Measurements from ENCODE around the gene GDPD1. TPM values are rescaled to one million over a fixed set of nuclear protein-coding genes. Genes with fewer than 3 reads are reported as not detected.

The GDPD1 gene
- total and polyA plus RNA-seq, 9 of the 15 experiments (the other 6 are each of a cell fraction or from before 2014, with no cell fraction given) = 5.7 to 15.2 (median 9.3) TPM

GRCh38 chr17:59266745-59267144 lies 46.4 kb downstream of the GDPD1 start:
- ATAC-seq (no peak), DNase-seq (ENCODE audit: extremely low read depth in 1 of 4, low spot score in 3 of 4) (no peak), FAIRE-seq (no peak)
- Histone ChIP-seq H3K27ac (ENCODE audit: extremely low read depth, low read depth, low read length) (no peak overlapping the region), H3K4me1 (replicated peaks in 1 of 2; ENCODE audit: control insufficient read depth in 2 of 2, insufficient read depth in 2 of 2, low read length in 2 of 2) (peaks cover 0 to 2% of the 10 kb centered on the region in 2 experiments; a peak in 1 of 5 replicates), H3K9me1 (ENCODE audit: control insufficient read depth, insufficient read depth, low read length) (no peaks in the 10 kb centered on the region), H3K9me3 (replicated peaks; ENCODE audit: control insufficient read depth, insufficient read depth, low read depth, low read length) (no peaks in the 10 kb centered on the region), H3K27me3 (ENCODE audit: control insufficient read depth in 2 of 2, insufficient read depth in 2 of 2, low read length in 2 of 2) (no peaks in the 10 kb centered on the region), H3K4me3 (no peak overlapping the region), H4K20me1 (replicated peaks; ENCODE audit: control insufficient read depth, insufficient read depth, low read length) (no peaks in the 10 kb centered on the region), H2AFZ (ENCODE audit: low read depth, low read length) (no peak overlapping the region), H3K36me3 (ENCODE audit: control insufficient read depth, insufficient read depth, low read length) (peaks cover 17% of the 10 kb centered on the region; the same call in 1 of the 3 replicates), H3K79me2 (ENCODE audit: control insufficient read depth, insufficient read depth, low read length) (no peaks in the 10 kb centered on the region), H3K4me2 (ENCODE audit: insufficient read depth, low read length) (no peak overlapping the region), H3K9ac (ENCODE audit: insufficient read depth in 1 of 2, low read depth in 2 of 2, low read length in 2 of 2) (no peak overlapping the region)
- no TSS peak for BruUV-seq (replicated peaks)
- intact Hi-C loops (cut with micrococcal nuclease) (no loop called here), in situ Hi-C loops (cut with MboI) (no loop called here)
- TF ChIP-seq YBX1 (IDR thresholded peaks at IDR 0.05) (no peak), GATAD2B (IDR thresholded peaks at IDR 0.05; ENCODE audit: borderline replicate concordance) (no peak), ZNF124 (CRISPR knock-in tag; IDR thresholded peaks at IDR 0.05) (no peak), ZNF707 (CRISPR knock-in tag; conservative IDR thresholded peaks at IDR 0.05) (no peak), ZNF224 (CRISPR knock-in tag; IDR thresholded peaks at IDR 0.05) (no peak), RBM34 (IDR thresholded peaks at IDR 0.05; ENCODE audit: borderline replicate concordance, insufficient read depth, low read length) (no peak), ARNT (IDR thresholded peaks at IDR 0.05) (no peak), ARHGAP35 (IDR thresholded peaks at IDR 0.05; ENCODE audit: partially characterized antibody) (no peak), CBX3 (IDR thresholded peaks at IDR 0.05; ENCODE audit: borderline replicate concordance in 1 of 2, low read length in 2 of 2) (no peak)
- TF ChIP-seq, protein P1, sequence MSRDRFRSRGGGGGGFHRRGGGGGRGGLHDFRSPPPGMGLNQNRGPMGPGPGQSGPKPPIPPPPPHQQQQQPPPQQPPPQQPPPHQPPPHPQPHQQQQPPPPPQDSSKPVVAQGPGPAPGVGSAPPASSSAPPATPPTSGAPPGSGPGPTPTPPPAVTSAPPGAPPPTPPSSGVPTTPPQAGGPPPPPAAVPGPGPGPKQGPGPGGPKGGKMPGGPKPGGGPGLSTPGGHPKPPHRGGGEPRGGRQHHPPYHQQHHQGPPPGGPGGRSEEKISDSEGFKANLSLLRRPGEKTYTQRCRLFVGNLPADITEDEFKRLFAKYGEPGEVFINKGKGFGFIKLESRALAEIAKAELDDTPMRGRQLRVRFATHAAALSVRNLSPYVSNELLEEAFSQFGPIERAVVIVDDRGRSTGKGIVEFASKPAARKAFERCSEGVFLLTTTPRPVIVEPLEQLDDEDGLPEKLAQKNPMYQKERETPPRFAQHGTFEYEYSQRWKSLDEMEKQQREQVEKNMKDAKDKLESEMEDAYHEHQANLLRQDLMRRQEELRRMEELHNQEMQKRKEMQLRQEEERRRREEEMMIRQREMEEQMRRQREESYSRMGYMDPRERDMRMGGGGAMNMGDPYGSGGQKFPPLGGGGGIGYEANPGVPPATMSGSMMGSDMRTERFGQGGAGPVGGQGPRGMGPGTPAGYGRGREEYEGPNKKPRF (IDR thresholded peaks at IDR 0.05; ENCODE audit: low read depth, low read length) = no peak
- TF ChIP-seq, protein P2, sequence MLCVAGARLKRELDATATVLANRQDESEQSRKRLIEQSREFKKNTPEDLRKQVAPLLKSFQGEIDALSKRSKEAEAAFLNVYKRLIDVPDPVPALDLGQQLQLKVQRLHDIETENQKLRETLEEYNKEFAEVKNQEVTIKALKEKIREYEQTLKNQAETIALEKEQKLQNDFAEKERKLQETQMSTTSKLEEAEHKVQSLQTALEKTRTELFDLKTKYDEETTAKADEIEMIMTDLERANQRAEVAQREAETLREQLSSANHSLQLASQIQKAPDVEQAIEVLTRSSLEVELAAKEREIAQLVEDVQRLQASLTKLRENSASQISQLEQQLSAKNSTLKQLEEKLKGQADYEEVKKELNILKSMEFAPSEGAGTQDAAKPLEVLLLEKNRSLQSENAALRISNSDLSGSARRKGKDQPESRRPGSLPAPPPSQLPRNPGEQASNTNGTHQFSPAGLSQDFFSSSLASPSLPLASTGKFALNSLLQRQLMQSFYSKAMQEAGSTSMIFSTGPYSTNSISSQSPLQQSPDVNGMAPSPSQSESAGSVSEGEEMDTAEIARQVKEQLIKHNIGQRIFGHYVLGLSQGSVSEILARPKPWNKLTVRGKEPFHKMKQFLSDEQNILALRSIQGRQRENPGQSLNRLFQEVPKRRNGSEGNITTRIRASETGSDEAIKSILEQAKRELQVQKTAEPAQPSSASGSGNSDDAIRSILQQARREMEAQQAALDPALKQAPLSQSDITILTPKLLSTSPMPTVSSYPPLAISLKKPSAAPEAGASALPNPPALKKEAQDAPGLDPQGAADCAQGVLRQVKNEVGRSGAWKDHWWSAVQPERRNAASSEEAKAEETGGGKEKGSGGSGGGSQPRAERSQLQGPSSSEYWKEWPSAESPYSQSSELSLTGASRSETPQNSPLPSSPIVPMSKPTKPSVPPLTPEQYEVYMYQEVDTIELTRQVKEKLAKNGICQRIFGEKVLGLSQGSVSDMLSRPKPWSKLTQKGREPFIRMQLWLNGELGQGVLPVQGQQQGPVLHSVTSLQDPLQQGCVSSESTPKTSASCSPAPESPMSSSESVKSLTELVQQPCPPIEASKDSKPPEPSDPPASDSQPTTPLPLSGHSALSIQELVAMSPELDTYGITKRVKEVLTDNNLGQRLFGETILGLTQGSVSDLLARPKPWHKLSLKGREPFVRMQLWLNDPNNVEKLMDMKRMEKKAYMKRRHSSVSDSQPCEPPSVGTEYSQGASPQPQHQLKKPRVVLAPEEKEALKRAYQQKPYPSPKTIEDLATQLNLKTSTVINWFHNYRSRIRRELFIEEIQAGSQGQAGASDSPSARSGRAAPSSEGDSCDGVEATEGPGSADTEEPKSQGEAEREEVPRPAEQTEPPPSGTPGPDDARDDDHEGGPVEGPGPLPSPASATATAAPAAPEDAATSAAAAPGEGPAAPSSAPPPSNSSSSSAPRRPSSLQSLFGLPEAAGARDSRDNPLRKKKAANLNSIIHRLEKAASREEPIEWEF (CRISPR knock-in tag; IDR thresholded peaks at IDR 0.05) = no peak
- CTCF ChIA-PET (ENCODE audit: low intra/inter-chr PET ratio) = no interaction called here
- POLR2A ChIA-PET = no interaction called here
- 91% methylated on average over 4 of the region's 4 CpGs for WGBS (ENCODE audit: insufficient coverage, low coverage, missing lambda C conversion rate)

Data from K562 (cell line).